Esophagus muscularis mucosa (tissue), 4 donors: ENCODE data around the gene FBXO28.

Source experiments
- EP300 ChIP-seq: sonication (generic); formaldehyde crosslinking; IDR thresholded peaks from one replicate; pipeline ENCODE4 v1.6.1; 2017; ENCODE audit warnings: antibody characterized with exemption
- POLR2A ChIP-seq: fragments of 450-650 bp; IDR thresholded peaks from one replicate; pipeline ENCODE4 v1.6.1; 2017; ENCODE audit warnings: antibody characterized with exemption, moderate library complexity, mild to moderate bottlenecking, low read depth
- POLR2AphosphoS5 ChIP-seq, 2 donors: sonication (generic); formaldehyde crosslinking; IDR thresholded peaks; one replicate each; pipeline ENCODE4 v1.6.1; 2017; ENCODE audit warnings: antibody characterized with exemption in 2 of 2
- TF ChIP-seq, protein P1 (sequence below), 3 experiments: fragments of 200-600 bp in 2 of 3; fragments of 450-650 bp in 1 of 3; sonication (generic) in 2 of 3; IDR thresholded peaks; one replicate each; pipeline ENCODE4 v1.5.1; 2017 to 2019; ENCODE audit warnings: antibody characterized with exemption in 3 of 3, mild to moderate bottlenecking in 2 of 3, moderate library complexity in 1 of 3

DNA sequence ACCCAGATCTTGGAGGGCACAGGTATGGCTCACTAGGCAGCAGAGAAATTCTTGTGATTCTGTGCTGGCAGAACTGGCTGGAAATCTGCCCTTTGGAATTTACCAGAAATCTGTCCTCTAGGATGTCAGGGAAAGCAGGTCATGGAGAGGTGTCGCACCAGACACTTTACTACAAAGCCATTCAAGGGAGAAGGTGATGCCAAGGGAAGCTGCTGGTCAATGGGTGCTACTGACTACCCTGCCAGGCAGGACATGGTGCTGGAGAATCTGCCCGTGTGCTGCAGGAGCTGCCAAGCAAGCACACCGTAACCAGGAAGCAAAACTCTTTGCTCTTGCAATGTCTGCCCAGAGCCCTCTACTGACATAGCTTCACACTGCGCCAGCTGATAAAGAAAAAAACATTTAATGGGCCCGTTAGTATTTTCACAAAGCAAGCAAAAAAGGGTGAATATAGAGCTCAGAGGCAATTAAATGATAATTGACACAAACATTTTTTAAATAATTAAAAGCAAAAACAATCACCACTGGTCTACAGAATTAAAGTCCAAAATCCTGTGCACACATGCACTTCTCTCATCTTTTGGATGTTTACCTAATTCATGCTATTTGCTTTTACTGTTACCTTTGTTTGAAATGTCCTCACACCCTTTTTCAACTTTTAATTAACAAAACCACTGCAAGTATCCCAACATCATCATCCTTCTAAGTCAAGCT lies 7.2 kb upstream of the FBXO28 start:
- TF ChIP-seq, protein P1, sequence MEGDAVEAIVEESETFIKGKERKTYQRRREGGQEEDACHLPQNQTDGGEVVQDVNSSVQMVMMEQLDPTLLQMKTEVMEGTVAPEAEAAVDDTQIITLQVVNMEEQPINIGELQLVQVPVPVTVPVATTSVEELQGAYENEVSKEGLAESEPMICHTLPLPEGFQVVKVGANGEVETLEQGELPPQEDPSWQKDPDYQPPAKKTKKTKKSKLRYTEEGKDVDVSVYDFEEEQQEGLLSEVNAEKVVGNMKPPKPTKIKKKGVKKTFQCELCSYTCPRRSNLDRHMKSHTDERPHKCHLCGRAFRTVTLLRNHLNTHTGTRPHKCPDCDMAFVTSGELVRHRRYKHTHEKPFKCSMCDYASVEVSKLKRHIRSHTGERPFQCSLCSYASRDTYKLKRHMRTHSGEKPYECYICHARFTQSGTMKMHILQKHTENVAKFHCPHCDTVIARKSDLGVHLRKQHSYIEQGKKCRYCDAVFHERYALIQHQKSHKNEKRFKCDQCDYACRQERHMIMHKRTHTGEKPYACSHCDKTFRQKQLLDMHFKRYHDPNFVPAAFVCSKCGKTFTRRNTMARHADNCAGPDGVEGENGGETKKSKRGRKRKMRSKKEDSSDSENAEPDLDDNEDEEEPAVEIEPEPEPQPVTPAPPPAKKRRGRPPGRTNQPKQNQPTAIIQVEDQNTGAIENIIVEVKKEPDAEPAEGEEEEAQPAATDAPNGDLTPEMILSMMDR (IDR thresholded peaks at IDR 0.05), result no peak
- TF ChIP-seq POLR2A, result no peak
- TF ChIP-seq POLR2AphosphoS5 (IDR thresholded peaks at IDR 0.05), result no peak
- no peak for TF ChIP-seq EP300
